ENCODE data around the gene IL12RB2. TPM values are rescaled to one million over a fixed set of nuclear protein-coding genes. Genes with fewer than 3 reads are reported as not detected.
"Not testable (repeated sequence)": the region's sequence is repeated elsewhere in the genome, so short reads cannot be mapped to it uniquely, and the experiment has no call there.

Gene IL12RB2
- total RNA-seq, 1 donor: not detected

DNA sequence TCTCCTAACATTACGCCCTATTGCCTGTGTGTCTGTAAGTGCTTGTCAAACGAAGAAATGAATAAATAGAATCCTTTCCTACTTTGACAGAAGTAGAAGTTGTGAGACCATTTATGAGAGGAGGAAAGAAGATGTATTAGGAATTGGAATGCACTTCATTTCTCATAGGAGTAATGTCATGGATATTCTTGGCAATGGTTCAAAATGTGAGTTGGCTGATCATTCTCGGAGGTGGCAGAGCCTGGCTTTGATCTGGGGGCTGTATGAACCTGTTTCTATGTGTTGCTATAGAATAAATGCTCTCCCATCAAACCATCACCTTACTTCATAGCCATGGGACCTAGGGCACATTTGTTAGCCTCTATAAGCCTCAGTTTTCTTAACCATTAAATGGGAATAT, 132.7 kb downstream of the IL12RB2 start:
- DNase-seq (ENCODE audit: insufficient read length, low spot score, missing footprints): peak; percentile 67
- peaks cover 2% of the 10 kb centered on the region for H3K27me3 ChIP-seq (ENCODE audit: insufficient read depth, low read length)
- TF ChIP-seq, protein P1, sequence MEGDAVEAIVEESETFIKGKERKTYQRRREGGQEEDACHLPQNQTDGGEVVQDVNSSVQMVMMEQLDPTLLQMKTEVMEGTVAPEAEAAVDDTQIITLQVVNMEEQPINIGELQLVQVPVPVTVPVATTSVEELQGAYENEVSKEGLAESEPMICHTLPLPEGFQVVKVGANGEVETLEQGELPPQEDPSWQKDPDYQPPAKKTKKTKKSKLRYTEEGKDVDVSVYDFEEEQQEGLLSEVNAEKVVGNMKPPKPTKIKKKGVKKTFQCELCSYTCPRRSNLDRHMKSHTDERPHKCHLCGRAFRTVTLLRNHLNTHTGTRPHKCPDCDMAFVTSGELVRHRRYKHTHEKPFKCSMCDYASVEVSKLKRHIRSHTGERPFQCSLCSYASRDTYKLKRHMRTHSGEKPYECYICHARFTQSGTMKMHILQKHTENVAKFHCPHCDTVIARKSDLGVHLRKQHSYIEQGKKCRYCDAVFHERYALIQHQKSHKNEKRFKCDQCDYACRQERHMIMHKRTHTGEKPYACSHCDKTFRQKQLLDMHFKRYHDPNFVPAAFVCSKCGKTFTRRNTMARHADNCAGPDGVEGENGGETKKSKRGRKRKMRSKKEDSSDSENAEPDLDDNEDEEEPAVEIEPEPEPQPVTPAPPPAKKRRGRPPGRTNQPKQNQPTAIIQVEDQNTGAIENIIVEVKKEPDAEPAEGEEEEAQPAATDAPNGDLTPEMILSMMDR (IDR thresholded peaks at IDR 0.05; ENCODE audit: extremely low read depth, low read depth, low read length): no peak

DNA sequence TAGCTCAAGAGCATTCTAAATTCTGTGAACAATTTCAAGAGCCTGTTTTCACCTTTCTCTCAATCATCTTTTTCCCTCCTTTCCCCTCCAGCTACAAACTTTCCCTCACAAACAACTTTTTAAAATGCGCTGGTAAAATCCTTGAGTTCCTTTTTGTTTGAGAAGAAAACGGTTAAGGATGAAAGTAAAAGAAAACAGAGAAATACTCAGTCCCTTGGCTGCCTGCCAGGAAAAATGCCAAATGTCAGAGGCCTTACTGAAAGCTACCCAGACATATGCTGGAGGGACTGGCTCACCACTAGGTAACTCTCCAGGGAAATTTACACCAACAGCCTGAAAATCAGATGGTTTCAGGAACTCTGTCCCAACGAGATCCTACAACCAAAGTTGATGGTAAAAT, 133.5 kb downstream of the IL12RB2 start:
- Histone ChIP-seq H3K4me3 (ENCODE audit: insufficient read depth, low read length) (no peak overlapping the region), H3K4me1 (ENCODE audit: insufficient read depth, low read length) (peaks cover 8% of the 10 kb centered on the region), H3K36me3 (ENCODE audit: insufficient read depth, low read length) (no peaks in the 10 kb centered on the region), H3K27me3 (ENCODE audit: insufficient read depth, low read length) (peaks cover 2% of the 10 kb centered on the region), H4K20me1 (ENCODE audit: insufficient read depth, low read length) (no peaks in the 10 kb centered on the region), H3K4me2 (ENCODE audit: insufficient read depth, low read length) (peak overlapping the region; percentile 58), H3K79me2 (ENCODE audit: insufficient read depth, low read length) (no peaks in the 10 kb centered on the region), H2AFZ (ENCODE audit: low read length) (peak overlapping the region; percentile 60), H3K9me3 (ENCODE audit: low read depth, low read length) (no peaks in the 10 kb centered on the region), H3K27ac (ENCODE audit: low read depth, low read length) (no peak overlapping the region)
- TF ChIP-seq, protein P1 (IDR thresholded peaks at IDR 0.05; ENCODE audit: extremely low read depth, low read depth, low read length): no peak
- no peak for DNase-seq (ENCODE audit: insufficient read length, low spot score, missing footprints)

More for the DNA sequence above, 132.7 kb downstream of the IL12RB2 start:
- Histone ChIP-seq H3K36me3 (ENCODE audit: insufficient read depth, low read length) (no peaks in the 10 kb centered on the region), H3K79me2 (ENCODE audit: insufficient read depth, low read length) (no peaks in the 10 kb centered on the region), H3K4me3 (ENCODE audit: insufficient read depth, low read length) (no peak overlapping the region), H3K4me1 (ENCODE audit: insufficient read depth, low read length) (peaks cover 8% of the 10 kb centered on the region), H3K4me2 (ENCODE audit: insufficient read depth, low read length) (peak overlapping the region; percentile 58), H3K27ac (ENCODE audit: low read depth, low read length) (no peak overlapping the region), H3K9me3 (ENCODE audit: low read depth, low read length) (no peaks in the 10 kb centered on the region), H2AFZ (ENCODE audit: low read length) (no peak overlapping the region), H4K20me1 (ENCODE audit: insufficient read depth, low read length) (no peaks in the 10 kb centered on the region)

DNA sequence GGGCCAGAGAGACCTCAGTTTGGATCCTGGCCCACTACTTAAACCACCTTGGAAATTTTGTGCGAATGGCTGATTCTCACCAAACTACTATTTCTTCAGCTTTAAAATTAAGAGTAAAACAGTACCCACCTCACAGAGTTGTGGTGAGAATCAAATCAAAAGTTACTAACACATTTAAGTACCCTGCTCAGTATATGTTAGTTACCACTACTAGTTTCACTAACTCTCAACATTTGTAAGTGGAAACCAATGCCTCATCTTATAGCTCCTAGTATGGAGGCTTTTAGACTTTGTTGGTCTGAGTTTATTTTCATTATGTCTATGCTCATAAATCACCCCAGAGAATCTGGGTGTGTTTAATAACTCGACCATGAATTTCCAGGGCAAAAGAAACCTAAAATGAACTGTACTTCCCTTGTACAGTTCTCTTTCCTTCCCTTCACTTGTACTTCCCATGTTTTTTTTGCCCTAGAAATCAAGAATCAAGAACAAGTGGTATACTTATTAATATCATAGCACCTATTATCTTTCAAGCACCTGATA, 134.1 kb downstream of the IL12RB2 start:
- no peaks in the 10 kb centered on the region for H4K20me1 ChIP-seq (ENCODE audit: insufficient read depth, low read length)
- TF ChIP-seq, protein P1 (IDR thresholded peaks at IDR 0.05; ENCODE audit: extremely low read depth, low read depth, low read length): no peak
- H3K9me3 ChIP-seq (ENCODE audit: low read depth, low read length): no peaks in the 10 kb centered on the region
- H3K27ac ChIP-seq (ENCODE audit: low read depth, low read length): no peak overlapping the region
- no peak for DNase-seq (ENCODE audit: insufficient read length, low spot score, missing footprints)
- H3K79me2 ChIP-seq (ENCODE audit: insufficient read depth, low read length): no peaks in the 10 kb centered on the region
- H3K4me3 ChIP-seq (ENCODE audit: insufficient read depth, low read length): no peak overlapping the region
- H3K27me3 ChIP-seq (ENCODE audit: insufficient read depth, low read length): peaks cover 2% of the 10 kb centered on the region
- H3K36me3 ChIP-seq (ENCODE audit: insufficient read depth, low read length): no peaks in the 10 kb centered on the region
- no peak overlapping the region for H2AFZ ChIP-seq (ENCODE audit: low read length)
- no peak overlapping the region for H3K4me2 ChIP-seq (ENCODE audit: insufficient read depth, low read length)
- H3K4me1 ChIP-seq (ENCODE audit: insufficient read depth, low read length): peaks cover 8% of the 10 kb centered on the region

DNA sequence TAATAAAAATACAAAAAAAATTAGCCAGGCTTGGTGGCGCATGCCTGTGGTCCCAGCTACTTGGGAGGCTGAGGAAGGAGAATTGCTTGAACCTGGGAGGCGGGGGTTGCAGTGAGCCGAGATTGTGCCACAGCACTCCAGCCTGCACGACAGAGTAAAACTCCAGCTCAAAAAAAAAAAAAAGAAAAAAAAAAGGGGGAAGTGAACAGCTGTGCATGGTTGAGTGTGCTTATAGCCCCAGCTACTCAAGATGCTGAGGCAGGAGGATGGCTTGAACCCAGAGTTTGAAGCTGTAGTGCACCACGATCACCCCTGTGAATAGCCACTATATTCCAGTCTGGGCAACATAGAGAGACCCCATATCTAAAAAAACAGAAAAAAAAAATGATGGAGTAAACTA, 138.3 kb downstream of the IL12RB2 start:
- H3K4me1 ChIP-seq (ENCODE audit: insufficient read depth, low read length); H4K20me1 ChIP-seq (ENCODE audit: insufficient read depth, low read length); H3K4me2 ChIP-seq (ENCODE audit: insufficient read depth, low read length); DNase-seq (ENCODE audit: insufficient read length, low spot score, missing footprints); H3K27ac ChIP-seq (ENCODE audit: low read depth, low read length); H2AFZ ChIP-seq (ENCODE audit: low read length); H3K27me3 ChIP-seq (ENCODE audit: insufficient read depth, low read length); H3K4me3 ChIP-seq (ENCODE audit: insufficient read depth, low read length); H3K9me3 ChIP-seq (ENCODE audit: low read depth, low read length); H3K79me2 ChIP-seq (ENCODE audit: insufficient read depth, low read length); H3K36me3 ChIP-seq (ENCODE audit: insufficient read depth, low read length): not testable (repeated sequence)

Small RNAs within 50 kb of the gene (small RNA-seq; reads per million reads assigned to genes)
- gene RNU4ATAC4P: not detected
- gene RNU6-387P: not detected

Other genes with a start within 250 kb of the IL12RB2 start
- gene C1orf141, start 172.9 kb upstream of the IL12RB2 start, total RNA-seq: not detected in 2 replicates
- not detected in 2 replicates for gene IL23R, start 141.4 kb upstream of the IL12RB2 start, total RNA-seq
- gene SERBP1, start 122.5 kb downstream of the IL12RB2 start, total RNA-seq: 152 and 161 TPM in 2 replicates

All from osteoblast (primary cell).